ENCODE data around the gene ZNF467.

ZNF467 gene

DNA sequence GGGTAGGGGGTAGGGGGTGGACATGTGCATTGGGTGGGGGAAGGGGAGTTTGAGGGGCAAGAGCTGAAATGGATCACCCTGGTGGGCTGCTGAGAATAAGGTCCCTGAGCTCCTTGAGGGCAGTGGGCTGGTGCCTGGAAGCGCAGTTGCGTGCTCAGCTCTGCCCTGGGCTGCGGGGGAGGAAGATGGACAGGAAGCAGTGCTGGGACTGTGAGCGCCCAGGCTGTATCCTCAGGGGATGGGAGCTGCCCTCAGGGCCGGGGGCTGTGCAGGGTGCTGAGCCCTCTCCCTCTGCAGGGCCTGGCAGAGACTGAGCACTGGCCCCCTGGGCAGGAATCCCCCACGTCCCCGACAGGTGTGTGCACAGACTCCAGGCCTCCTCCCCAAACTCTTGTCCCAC, 24.4 kb upstream of the ZNF467 start:
- no peak for TF ChIP-seq CTCF (IDR thresholded peaks at IDR 0.05)
- Histone ChIP-seq H3K4me3 (ENCODE audit: low read depth, low read length) (no peak overlapping the region), H3K27ac (no peak overlapping the region), H3K79me2 (no peaks in the 10 kb centered on the region), H3K4me2 (ENCODE audit: low read length) (no peak overlapping the region), H3K27me3 (ENCODE audit: control insufficient read depth, insufficient read depth, low read length) (no peaks in the 10 kb centered on the region), H3K36me3 (ENCODE audit: control insufficient read depth, insufficient read depth, low read length) (no peaks in the 10 kb centered on the region), H3K4me1 (no peaks in the 10 kb centered on the region), H3K9ac (no peak overlapping the region), H3K9me3 (ENCODE audit: control insufficient read depth, low read length) (no peaks in the 10 kb centered on the region), H2AFZ (no peak overlapping the region)

DNA sequence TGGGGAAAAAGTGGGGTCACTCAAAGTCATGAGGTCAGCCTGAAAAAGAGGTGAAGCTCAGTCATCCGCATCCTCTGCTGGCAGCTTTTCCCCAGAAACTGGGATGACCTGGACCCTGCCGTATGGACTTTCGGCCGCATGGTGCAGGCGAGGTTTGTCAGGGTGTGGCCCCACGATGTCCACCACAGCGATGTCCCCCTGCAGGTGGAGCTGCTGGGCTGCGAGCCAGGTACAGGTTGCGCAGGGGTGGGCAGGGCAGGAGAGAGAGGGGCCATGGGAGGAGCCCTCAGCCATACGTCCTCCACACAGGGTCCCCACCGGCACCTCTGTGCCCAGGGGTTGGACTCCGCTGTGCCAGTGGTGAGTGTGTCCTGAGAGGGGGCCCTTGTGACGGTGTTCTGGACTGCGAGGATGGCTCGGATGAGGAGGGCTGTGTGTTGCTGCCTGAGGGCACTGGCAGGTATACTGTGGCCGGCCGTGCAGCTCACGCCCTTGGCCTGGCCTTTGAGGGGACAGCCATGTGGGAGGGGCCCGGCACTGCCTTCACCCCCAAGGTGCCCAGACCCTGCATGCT, 23.0 kb upstream of the ZNF467 start:
- Histone ChIP-seq H3K4me3 (ENCODE audit: low read depth, low read length) (no peak overlapping the region), H3K36me3 (ENCODE audit: control insufficient read depth, insufficient read depth, low read length) (no peaks in the 10 kb centered on the region), H3K4me1 (no peaks in the 10 kb centered on the region), H3K27ac (no peak overlapping the region), H3K9me3 (ENCODE audit: control insufficient read depth, low read length) (no peaks in the 10 kb centered on the region), H3K9ac (no peak overlapping the region), H3K79me2 (no peaks in the 10 kb centered on the region), H3K27me3 (ENCODE audit: control insufficient read depth, insufficient read depth, low read length) (no peaks in the 10 kb centered on the region), H3K4me2 (ENCODE audit: low read length) (no peak overlapping the region), H2AFZ (no peak overlapping the region)
- TF ChIP-seq CTCF (IDR thresholded peaks at IDR 0.05) = no peak

GRCh38 chr7:149795126-149795525, 21.7 kb upstream of the ZNF467 start:
- Histone ChIP-seq H3K4me1 (no peaks in the 10 kb centered on the region), H3K27ac (no peak overlapping the region), H3K36me3 (ENCODE audit: control insufficient read depth, insufficient read depth, low read length) (no peaks in the 10 kb centered on the region), H3K4me2 (ENCODE audit: low read length) (no peak overlapping the region), H3K9ac (no peak overlapping the region), H3K9me3 (ENCODE audit: control insufficient read depth, low read length) (no peaks in the 10 kb centered on the region), H2AFZ (peak overlapping the region; percentile 59), H3K27me3 (ENCODE audit: control insufficient read depth, insufficient read depth, low read length) (no peaks in the 10 kb centered on the region), H3K4me3 (ENCODE audit: low read depth, low read length) (no peak overlapping the region), H3K79me2 (no peaks in the 10 kb centered on the region)
- no peak for TF ChIP-seq CTCF (IDR thresholded peaks at IDR 0.05)

- no peaks in the 10 kb centered on the region for H3K36me3 ChIP-seq (ENCODE audit: control insufficient read depth, insufficient read depth, low read length)
Measured at GRCh38 chr7:149794661-149795060, 21.3 kb upstream of the ZNF467 start.

More at GRCh38 chr7:149794661-149795060, 21.3 kb upstream of the ZNF467 start:
- H3K27me3 ChIP-seq (ENCODE audit: control insufficient read depth, insufficient read depth, low read length) = no peaks in the 10 kb centered on the region
- H3K9me3 ChIP-seq (ENCODE audit: control insufficient read depth, low read length) = no peaks in the 10 kb centered on the region
- H2AFZ ChIP-seq = peak overlapping the region; percentile 59
- no peaks in the 10 kb centered on the region for H3K4me1 ChIP-seq
- H3K4me3 ChIP-seq (ENCODE audit: low read depth, low read length) = no peak overlapping the region
- no peak overlapping the region for H3K27ac ChIP-seq
- H3K4me2 ChIP-seq (ENCODE audit: low read length) = no peak overlapping the region
- TF ChIP-seq CTCF (IDR thresholded peaks at IDR 0.05) = no peak
- H3K9ac ChIP-seq = no peak overlapping the region
- H3K79me2 ChIP-seq = no peaks in the 10 kb centered on the region

All from parathyroid adenoma (tissue), 2 donors.